CD4-positive, alpha-beta T cell treated with Interleukin-21 for 1 hour (primary cell): ENCODE measurements around the gene FAM20C.

Source experiments
- DNase-seq: peaks from one replicate; pipeline ENCODE4 v3.0.0-alpha.2; 2020

The FAM20C gene

DNA sequence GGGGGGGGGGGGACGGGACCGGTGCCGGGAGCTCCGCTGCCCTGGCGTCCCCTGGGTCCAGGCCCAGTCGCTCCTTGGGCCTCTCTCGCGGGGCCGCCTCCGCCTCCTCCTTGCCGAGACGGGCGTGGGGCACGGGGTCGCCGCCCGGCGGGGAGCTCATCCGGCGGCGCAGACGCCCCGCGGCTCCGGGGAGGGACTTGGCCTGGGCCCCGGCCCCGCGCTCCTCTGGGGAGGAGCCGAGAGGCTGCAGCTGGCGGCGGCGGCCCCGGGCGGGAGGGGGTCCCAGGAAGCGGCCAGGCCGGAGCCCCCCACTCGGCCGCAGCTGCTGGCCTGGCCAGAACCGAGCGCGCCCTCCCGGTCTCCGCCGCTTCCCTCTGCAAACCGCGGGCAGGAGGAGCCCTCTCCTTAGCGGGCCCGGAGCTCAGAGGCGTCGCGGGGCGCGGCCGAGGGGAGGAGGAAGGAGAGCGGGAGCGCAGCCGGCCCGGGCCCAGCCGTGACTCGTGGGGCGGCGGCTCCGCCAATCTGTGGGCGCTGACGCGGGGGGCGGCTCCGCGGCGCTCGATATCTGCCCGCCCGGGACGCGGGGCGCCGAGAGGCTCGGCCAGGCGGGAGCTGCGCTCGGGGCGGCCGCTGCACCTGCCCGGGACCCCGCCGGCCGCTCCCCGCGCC, at the start of gene FAM20C:
Gene FAM20C (plus strand): TSS at position 591 of the 669 bp plus-strand sequence. CDS start 629 bp downstream, outside the sequence.
- peak; percentile 28 for DNase-seq

DNA sequence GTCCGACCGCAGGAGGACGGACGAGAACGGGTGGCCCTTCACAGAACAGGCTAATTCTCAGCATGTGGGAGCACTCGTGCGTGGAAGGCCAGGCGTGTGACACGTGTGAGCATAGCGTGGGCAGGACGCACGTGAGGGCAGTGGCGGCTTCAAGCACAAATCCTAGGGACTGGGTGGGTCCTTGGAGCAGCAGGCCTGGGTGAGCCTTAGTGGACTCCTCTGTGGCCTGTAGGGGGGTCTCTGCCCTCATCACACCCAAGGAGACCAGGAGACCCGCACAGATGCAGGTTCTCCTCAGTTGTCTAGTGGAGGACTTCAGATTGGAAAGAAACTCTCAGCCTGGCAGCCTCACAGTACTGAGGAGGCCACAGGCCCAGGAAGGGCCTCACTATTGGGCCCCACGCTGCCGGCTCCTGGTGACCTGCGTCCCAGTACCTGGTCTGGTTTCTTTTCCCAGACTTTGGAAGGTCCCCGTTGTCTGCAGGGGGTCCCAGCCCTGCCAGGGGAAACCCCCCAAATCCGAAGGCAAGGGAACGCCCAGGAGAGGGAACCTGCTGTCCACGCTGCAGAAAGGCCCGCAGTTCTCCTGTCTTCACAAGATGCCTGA, 49.1 kb upstream of the FAM20C start:
- DNase-seq = no peak

- no peak for DNase-seq
These were observed 48.4 kb upstream of the FAM20C start for GRCh38 chr7:143811-144453.

DNA sequence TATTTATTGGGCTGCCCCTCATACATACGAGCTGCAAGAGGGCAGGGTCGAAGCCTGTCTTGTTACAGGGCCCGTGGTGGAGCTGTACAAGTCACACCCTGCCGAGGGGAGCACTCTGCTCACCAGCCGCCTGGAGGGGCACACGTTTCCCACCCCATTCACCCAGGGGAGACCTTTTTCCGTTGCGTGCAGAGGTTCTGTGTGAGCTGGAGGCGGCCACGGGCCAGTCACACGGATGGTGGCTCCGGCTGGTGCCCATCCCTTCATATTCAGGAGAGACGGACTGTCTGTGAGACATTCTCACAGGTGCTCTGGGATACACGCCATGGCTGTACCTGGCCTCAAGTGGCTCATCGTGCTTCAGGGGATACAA, 47.9 kb upstream of the FAM20C start:
- no peak for DNase-seq

GRCh38 chr7:145863-146262, 46.5 kb upstream of the FAM20C start:
- DNase-seq = no peak

DNA sequence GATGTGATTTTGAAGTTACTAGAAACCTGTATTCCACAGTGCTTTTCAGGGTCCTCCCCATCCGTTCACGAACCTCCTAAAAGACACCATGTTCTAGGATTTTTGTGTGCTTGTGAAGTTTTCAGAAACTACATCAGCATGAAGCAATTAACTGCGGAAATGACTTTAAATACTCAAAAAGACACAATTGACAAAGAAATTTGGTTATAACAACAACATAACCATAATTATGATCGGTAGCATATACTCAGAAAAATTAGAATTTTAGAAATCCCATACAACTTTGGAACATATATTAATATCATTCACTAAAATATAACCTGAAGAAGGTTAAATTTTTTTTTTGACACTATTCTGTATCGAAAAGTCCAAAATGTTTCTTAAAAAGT, 43.8 kb upstream of the FAM20C start:
- DNase-seq = no peak

- DNase-seq = peak; percentile 98
These were observed 43.2 kb upstream of the FAM20C start for GRCh38 chr7:148932-149790.

- no peak for DNase-seq
These were observed 42.4 kb upstream of the FAM20C start for GRCh38 chr7:149791-150636.

GRCh38 chr7:150811-151221, 41.6 kb upstream of the FAM20C start:
- no peak for DNase-seq

GRCh38 chr7:151346-152050, 40.9 kb upstream of the FAM20C start:
- no peak for DNase-seq

- no peak for DNase-seq
These were observed 39.5 kb upstream of the FAM20C start for GRCh38 chr7:152702-153391.

DNA sequence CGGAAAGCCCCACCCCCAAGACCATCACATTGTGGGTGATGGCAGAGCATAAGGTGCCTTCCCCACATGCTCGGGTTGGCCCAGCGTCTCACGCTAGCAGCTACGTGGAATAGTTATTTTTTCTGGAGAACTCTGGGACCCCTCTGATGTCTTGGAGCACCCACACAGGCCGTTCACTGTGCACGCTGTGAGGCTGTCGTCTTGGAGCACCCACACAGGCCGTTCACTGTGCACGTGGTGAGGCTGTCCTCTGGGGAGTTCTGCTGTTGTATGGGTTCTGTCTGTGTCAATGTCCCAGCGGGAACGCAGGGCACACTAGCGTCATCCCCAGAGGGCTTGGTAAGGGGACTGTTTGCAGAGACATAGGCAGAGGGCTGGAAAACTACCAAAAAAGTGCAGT, 38.8 kb upstream of the FAM20C start:
- no peak for DNase-seq

DNA sequence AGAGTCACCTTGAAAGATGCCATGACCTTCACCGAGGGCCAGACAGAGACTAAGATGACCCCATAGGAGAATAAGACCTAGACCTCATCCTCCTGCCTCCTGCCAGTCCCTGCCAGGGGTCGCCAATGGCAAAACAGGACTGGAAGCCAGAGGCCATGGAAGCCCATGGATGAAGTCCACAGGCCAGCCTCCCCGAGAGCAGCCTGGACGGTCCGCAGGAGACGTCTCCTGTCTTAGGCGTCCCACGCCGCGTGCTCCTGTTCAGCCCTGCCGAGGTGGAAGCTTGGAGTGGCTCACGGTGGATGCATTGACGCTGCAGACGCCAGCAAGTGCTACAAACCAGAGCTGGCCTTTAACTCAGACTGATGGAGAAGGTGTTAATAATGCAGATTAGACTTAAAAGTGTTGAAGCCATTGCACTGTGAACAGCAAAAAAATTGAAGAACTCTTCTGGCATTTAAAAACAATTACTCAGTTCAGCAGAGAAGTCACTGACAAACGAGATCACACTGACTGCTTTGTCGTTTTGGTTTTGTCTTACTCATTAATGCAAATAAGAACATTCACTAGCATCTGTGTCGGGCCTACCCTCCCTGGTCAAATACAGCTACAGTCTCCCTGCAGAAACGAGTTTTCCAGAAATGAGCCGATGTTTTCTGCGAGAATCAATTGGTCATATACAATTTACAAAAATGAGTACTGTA, 38.1 kb upstream of the FAM20C start:
- no peak for DNase-seq

DNA sequence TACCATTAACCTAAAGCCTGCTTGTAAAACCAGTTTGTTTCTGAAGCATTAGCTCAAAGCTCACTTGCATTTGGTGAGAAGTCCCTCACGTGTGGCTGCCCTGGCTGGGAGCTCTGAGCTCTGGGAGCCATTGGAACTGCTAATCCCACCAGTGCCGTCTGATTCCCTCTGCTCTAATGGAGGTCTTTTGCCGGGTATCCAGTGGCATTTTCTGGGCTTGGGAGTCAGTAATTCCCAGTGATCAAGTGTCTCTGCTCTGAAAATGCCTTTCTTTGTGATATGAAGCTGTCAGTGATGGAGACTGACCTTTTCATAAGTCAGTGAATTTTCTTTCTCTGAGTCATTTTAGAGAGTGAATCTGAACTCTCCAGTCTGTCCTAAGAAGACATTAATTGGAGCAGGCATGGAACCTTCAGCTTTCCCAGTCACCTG, 36.9 kb upstream of the FAM20C start:
- DNase-seq = no peak

GRCh38 chr7:156111-157007, 36.0 kb upstream of the FAM20C start:
- no peak for DNase-seq

GRCh38 chr7:157008-157310, 35.4 kb upstream of the FAM20C start:
- DNase-seq = no peak

DNA sequence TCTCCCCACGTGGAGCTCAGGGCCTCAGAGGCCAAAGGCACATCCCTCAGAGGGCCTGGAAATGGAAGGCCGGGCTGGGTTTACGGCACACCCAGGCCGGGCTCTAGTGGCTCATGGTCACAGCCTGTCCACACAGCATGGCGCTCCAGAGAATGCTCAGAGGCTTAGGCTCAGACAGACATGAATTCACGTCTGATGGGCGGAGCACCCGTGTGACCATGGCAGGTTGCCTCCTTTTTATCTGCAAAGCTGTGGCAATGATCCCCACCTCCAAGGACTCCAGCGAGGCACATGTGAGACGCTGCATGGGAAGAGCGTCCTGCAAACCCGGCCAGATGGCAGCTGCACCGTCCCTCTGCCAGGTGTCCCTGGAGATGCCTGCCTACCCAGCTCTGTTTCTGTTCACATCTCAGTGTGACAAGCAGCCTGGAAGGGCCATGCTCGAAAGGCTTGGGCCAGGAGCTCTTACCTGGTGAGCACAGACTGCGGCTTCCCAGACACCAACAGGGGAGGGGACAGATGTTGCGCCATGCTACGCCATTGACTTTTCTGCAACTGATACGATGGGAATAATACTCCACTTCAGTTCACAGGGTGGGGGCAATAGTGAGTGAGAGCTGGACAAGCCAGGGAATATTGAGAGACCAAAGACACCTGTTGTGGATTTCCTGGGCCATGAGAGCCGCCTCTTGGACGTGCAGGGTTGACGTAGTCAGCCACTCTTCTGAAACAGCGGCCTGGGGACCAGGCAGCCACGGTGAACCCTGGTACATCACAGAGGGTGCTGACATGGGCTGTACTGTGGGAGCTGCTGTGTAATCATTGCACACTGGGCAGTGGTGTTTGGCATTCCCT, 34.4 kb upstream of the FAM20C start:
- DNase-seq = no peak

GRCh38 chr7:158771-159170, 33.6 kb upstream of the FAM20C start:
- DNase-seq = no peak
